A549 treated with CpdA at 1 μM for 4 hours (cell line): ENCODE results near the gene TYMS. TPM values are rescaled to one million over a fixed set of nuclear protein-coding genes. Genes with fewer than 3 reads are reported as not detected.

Experiments
- total RNA-seq: library from RNA; stranded (reverse); fragments of 200-300 nt; extraction: Qiagen RNA extraction; gene quantifications from 5 replicates; pipeline ENCODE4 v1.2.3, GENCODE V29; 2022; ENCODE audit warnings: low read depth

The TYMS gene
- total RNA-seq, result 170 to 181 TPM (median 172 TPM) in 5 replicates

GRCh38 chr18:657311-658000 is at the start of gene TYMS:
Gene TYMS, plus strand, starts transcription at chr18:657653. Its CDS starts 90 bp downstream, at chr18:657743.

DNA sequence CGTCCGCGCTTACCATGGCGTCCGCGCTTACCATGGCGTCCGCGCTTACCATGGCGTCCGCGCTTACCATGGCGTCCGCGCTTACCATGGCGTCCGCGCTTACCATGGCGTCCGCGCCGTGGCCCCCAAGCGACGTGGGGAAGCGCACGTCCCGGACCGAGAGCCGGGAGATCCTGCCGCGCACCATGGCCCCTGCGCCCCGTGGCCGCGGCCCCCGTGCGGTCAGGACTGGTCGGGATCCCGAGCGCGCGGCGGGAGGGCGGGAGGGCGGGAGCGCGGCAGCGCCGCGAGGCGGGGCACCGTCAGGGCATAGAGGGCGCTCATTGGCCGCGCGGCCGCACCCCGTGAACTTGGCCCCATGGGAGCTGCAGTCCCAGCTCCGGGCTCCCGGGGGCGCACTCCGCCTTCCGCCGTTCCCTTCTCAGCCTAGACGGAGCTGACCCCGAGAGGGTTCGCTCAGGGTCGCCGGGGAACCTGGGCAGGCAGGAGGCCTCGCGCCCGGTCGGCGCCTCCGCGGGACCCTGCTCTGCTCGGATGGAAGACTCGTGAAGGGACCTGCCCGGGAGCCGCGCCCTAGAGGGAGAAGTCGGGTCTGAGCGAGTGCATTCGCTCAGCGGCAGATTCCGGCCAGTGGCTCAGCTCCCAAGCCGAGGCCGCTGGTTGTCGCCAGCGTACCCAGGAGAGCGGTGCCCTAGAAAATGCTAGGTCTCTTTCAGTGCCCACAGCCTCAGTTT is 55.1 kb downstream of the TYMS start, which contains the start of gene ENOSF1:
ENOSF1 (minus strand) TSS at position 230 of the 734 bp plus-strand sequence; CDS start at position 187, 43 bp downstream.

Other genes with a start within 250 kb of the TYMS start
- 0.03 to 0.07 TPM (median 0.06 TPM) in 3 of 5 replicates, not detected in the others for gene COLEC12, start 157.0 kb upstream of the TYMS start, total RNA-seq
- gene CETN1, start 77.3 kb upstream of the TYMS start, total RNA-seq, result not detected in 5 replicates
- not detected in 5 replicates for gene CLUL1, start 60.7 kb upstream of the TYMS start, total RNA-seq
- gene ENOSF1, start 55.0 kb downstream of the TYMS start, total RNA-seq, result 19.6 to 28.5 TPM (median 25.5 TPM) in 5 replicates
- 19.3 to 31.0 TPM (median 21.9 TPM) in 5 replicates for gene YES1, start 154.6 kb downstream of the TYMS start, total RNA-seq
- gene ADCYAP1, start 247.2 kb downstream of the TYMS start, total RNA-seq, result not detected in 5 replicates